Hindlimb muscle (tissue), 1 donor: Measurements from ENCODE around the gene AGBL2. TPM values are rescaled to one million over a fixed set of nuclear protein-coding genes. Genes with fewer than 3 reads are reported as not detected.
"Not testable (repeated sequence)": the region's sequence is repeated elsewhere in the genome, so short reads cannot be mapped to it uniquely, and the experiment has no call there.

Experiments used
- DNase-seq: peaks from one replicate; pipeline ENCODE4 v3.0.0-alpha.2; 2013
- polyA plus RNA-seq: library from polyadenylated mRNA; unstranded; fragments of 120-200 nt; gene quantifications from one replicate; pipeline ENCODE4 v1.2.1, GENCODE V29; 2013; ENCODE audit not compliant: insufficient read length

The AGBL2 gene
- polyA plus RNA-seq, 1 donor, result 0.77 TPM

- DNase-seq, result no peak
These were observed 25.7 kb downstream of the AGBL2 start for GRCh38 chr11:47689480-47689879.

DNA sequence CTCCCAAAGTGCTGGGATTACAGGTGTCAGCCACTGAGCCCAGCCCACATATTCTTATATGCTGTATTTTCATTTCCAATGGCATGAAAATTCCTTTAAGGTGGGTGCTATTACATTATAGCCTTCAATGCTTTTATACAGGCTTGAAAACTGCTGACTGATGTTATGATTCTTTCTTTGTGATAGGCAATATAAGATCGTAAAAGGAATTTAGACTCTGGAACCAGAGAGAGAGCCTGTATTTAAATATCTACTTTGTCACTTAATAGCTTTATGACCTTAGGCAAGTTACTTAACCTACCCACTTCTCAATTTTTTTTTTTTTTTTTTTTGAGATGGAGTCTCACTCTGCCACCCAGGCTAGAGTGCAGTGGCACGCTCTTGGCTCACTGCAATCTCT lies 26.2 kb downstream of the AGBL2 start:
- no peak for DNase-seq

- DNase-seq, result no peak
These were observed 27.1 kb downstream of the AGBL2 start for GRCh38 chr11:47688111-47688510.

GRCh38 chr11:47686704-47687103 lies 28.5 kb downstream of the AGBL2 start:
- not testable (repeated sequence) for DNase-seq

GRCh38 chr11:47686151-47686550 lies 29.0 kb downstream of the AGBL2 start:
- DNase-seq, result no peak

DNA sequence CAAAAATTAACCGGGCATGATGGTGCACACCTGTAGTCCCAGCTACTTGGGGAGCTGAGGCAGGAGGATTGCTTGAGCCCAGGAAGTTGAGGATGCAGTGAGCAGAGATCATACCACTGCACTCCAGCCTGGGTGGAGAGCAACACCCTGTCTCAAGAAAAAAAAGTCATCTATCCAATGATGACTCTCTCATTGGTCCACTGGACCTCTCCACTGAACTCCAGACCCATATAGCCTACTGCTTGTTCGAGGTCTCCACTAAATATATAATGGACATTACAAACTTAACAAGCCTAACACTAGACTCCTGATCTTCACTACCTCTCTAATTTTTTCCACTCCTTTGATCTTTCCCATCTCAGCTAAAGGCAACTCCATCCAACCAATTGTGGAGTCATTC lies 39.3 kb downstream of the AGBL2 start:
- no peak for DNase-seq

DNA sequence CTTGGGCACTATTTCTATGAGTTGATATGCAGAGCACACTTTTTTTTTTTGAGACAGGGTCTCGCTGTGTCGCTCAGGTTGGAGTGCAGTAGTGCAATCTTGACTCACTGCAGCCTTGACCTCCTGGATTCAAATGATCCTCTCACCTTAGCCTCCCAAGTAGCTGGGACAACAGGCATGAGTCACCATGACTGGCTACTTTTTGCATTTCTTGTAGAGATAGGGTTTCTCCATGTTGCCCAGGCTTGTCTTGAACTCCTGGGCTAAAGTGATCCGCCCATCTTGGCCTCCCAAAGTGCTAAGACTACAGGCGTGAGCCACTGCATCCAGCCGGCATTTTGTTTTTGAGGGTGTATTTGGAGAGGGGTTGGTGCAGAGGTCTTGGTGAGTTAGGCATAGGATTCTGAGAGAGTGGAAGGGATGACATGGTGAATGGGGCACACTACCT lies 42.9 kb downstream of the AGBL2 start:
- DNase-seq, result no peak

GRCh38 chr11:47669856-47670255 lies 45.3 kb downstream of the AGBL2 start:
- DNase-seq, result no peak

DNA sequence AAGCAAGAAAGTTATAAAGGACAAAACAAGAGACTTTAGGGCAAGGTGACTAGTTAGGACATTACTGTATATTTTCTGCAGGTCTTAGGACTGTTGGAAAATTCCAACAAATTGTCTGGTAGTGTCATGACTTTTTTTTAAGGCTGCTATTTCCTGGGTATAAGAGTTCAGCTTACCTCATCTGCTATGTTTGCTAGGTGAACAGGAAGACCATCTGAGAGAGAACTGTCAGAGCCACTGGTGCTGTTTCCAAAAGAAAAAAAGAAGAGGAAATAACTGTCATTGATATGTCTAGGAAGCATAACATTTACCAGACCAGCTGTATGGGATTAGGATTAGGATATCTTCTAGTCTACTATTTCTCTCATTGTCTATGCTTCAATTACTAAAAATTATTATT lies 46.5 kb downstream of the AGBL2 start:
- no peak for DNase-seq

- DNase-seq, result no peak
These were observed 47.6 kb downstream of the AGBL2 start for GRCh38 chr11:47667555-47667954.

DNA sequence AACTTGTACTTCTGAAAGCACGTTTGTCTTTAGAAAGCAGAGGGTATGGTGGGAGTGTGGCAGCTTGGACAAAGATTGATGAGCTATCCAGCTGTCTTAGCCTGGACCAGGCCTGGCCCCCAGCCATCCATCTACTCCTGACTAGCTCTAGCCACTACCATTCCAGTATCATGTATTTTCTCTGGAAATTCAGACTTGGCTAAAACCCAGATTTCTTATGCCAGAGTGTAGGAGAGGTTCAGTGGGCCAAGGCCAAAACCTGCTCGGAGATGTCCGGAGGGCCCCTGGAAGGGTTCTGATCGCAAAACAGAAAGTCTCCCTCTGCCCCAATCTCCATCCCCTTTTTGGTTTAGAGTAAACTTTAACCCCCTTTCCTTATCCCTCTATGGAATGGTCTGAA lies 48.0 kb downstream of the AGBL2 start:
- DNase-seq, result peak; percentile 42

- not testable (repeated sequence) for DNase-seq
These were observed 50.2 kb downstream of the AGBL2 start for GRCh38 chr11:47664936-47665335.

- DNase-seq, result no peak
These were observed 53.9 kb downstream of the AGBL2 start for GRCh38 chr11:47661245-47661644.

DNA sequence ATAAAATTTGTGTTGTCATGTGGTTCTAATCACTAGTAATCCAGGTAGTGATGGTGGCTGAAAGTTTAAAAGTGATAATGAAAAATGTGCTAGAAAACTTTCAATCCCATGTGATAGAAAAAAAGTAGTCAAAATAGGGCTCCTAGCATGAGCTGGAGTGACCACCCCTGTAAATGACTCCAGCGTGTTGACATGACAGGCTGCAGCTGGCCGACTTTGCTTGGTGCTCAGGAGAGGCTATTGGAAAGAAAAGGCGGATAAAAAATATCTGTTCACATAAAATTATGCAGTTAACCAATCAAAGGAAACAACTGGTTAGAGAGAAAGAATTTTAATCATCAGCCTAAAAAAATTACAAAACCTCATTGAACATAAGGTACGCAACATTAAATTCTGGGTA lies 55.9 kb downstream of the AGBL2 start:
- DNase-seq, result no peak

- DNase-seq, result no peak
These were observed 58.8 kb downstream of the AGBL2 start for GRCh38 chr11:47656260-47656885.

DNA sequence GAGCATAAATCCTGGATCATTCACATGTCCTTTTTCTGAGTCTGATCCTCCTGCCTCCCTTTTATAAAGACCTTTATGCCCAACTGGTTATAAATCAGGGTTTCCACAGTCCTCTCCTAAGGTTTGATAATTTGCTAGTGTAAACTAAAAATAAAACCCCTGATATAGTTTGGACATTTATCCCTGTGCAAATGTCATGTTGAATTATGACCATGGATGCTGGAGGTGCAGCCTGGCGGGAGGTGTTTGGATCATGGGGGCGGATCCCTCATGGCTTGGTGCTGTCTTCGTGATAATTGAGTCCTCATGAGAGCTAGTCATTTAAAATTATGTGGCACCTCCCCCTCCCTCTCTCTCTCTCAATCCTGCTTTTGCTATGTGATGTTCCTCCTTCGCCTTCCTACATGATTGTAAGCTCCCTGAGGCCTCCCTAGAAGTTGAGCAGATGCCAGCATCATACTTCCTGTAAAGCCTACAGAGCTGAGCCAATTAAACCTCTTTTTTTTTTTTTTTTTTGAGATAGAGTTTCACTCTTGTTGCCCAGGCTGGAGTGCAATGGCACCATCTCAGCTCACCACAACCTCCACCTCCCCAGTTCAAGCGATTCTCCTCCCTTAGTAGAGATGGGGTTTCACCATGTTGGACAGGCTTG lies 63.2 kb downstream of the AGBL2 start:
- DNase-seq, result no peak

DNA sequence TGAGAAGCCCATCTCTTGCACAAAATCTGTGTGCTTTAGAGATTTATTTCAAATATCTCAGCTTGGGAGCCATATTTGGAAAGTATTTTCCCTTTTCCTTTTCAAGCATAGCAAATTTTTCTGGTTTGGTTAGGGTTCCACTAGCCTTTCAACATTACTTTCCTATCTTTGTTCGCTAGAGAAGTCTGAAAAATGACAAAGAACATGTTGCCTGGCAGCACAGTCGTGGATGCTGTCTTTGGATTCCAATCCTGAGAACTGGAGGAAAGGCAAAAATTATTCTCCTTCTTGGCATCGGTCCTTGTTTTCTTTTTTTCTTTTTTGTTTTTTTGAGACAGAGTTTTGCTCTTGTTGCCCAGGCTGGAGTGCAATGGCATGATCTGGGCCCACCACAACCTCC lies 65.9 kb downstream of the AGBL2 start:
- DNase-seq, result no peak

- DNase-seq, result no peak
These were observed 69.2 kb downstream of the AGBL2 start for GRCh38 chr11:47646019-47646418.

GRCh38 chr11:47645500-47645899 lies 69.7 kb downstream of the AGBL2 start:
- no peak for DNase-seq

DNA sequence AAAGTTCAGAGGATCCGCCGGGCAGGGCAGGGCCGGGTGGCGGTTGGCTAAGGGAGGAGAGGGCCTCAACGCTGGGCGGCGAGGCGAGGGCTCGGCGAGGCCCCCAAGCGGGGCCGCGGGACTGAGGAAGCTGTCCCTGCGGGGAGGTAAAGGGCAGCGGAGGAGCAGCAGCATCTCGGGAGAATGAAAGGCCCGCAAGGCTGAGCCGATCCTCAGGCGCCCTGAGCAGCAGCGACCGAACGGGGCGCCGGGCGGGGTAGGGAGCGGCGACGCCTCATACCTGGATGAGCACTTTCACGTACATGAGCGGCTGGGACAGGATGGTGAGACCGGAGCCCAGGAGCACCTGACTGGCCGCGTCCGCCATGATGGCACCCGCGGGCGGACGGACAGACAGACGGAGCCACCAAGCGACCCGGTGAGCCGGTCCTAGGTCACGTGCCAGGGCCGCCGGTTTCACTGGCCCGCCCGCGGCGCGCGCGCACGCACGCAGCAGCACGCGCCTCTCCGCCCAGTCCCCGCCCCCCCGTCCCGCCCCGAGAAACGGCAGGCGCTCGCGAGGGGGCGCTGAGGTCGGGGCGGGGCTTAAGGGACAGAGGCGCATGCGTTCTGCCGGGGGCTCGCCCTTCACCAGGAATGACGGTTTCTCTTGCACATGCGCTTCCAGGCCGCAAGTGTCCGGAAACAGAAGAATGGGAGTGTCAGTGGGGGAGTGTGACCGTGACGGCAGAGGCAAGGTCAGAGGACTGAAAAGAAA lies 72.9 kb downstream of the AGBL2 start, which contains the start of gene MTCH2:
Gene MTCH2 (minus strand): TSS at position 461 of the 757 bp plus-strand sequence. CDS start 94 bp downstream, at position 367.
- DNase-seq, result peak; percentile 99

- no peak for DNase-seq
These were observed 73.5 kb downstream of the AGBL2 start for GRCh38 chr11:47641600-47642098.

DNA sequence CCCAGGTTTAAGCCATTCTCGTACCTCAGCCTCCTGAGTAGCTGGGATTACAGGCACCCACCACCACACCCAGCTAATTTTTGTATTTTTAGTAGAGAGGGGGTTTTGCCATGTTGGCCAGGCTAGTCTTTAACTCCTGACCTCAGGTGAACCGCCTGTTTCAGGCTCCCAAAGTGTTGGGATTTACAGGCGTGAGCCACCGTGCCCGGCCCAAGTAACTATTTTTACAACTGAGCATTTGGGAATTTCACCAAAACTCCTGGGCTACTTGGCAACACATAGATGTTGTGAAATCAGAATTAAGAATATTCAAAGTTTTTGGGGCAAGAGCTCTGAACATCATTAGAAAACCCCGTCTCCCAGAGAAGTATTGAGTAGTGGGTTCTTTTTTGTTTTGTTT lies 74.7 kb downstream of the AGBL2 start:
- DNase-seq, result not testable (repeated sequence)

DNA sequence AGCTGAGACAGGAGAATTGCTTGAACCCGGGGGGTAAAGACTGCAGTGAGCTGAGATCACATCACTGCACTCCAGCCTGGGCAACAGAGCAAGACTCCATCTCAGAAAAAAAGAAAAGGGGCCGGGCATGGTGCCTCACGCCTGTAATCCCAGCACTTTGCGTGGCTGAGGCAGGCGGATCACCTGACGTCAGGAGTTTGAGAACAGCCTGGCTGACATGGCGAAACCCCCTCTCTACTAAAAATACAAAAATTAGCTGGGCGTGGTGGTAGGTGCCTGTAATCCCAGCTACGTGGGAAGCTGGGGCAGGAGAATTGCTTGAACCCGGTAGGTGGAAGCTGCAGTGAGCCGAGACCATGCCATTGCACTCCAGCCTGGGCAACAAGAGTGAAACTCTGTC lies 78.8 kb downstream of the AGBL2 start:
- DNase-seq, result not testable (repeated sequence)
